Measurements from ENCODE around the gene GSTM1.
"Not testable (repeated sequence)": the region's sequence is repeated elsewhere in the genome, so short reads cannot be mapped to it uniquely, and the experiment has no call there.

Gene GSTM1

GRCh38 chr1:109704173-109704572 is 16.6 kb downstream of the GSTM1 start:
- FAIRE-seq = no peak

GRCh38 chr1:109705411-109705810 is 17.8 kb downstream of the GSTM1 start:
- no peak for FAIRE-seq

DNA sequence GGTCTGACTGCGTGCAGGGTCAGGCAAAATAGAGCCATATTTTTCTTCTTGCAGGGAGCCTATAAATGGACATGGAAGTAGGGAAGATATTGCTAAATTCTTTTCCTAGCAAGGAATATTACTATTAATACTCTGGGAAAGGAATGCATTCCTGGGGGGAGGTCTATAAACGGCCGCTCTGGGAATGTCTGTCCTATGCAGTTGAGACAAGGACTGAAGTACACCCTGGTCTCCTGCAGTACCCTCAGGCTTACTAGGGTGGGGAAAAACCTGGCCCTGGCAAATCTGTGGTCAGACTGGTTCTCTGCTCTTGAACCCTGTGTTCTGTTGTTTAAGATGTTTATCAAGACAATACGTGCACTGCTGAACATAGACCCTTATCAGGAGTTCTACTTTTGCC is 21.3 kb downstream of the GSTM1 start:
- FAIRE-seq = not testable (repeated sequence)

GRCh38 chr1:109709822-109710221 is 22.2 kb downstream of the GSTM1 start:
- not testable (repeated sequence) for FAIRE-seq

DNA sequence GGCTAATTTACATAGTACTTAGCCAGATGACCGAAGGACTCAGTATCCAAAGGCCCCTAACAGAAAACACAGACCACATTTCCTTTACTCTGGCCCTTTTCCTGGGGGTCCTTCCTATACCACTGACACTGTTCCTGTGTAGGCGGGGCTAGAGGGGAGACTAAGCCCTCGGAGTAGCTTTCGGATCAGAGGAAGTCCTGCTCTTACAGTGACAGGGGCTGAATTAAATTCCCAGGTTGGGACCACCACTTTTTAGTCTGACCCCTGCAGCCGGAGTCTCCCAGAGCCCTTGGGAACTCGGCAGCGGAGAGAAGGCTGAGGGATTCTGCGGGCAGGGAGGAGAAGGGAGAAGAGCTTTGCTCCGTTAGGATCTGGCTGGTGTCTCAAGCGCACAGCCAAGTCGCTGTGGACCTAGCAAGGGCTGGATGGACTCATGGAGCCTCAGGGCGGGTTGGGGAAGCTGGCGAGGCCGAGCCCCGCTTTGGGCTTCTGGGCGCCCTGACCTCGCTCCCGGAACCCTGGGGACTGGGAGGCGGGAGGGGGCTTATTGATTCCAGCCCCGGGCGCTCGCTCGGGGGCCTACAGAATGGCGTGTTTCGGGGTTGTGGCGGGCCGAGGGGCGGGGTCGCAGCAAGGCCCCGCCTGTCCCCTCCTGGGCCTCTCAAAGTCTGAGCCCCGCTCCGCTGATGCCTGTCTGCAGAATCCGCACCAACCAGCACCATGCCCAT is 24.1 kb downstream of the GSTM1 start, which contains the start of gene GSTM5:
GSTM5 (plus strand) TSS at position 659 of the 728 bp plus-strand sequence; CDS start at position 721, 62 bp downstream.
- not testable (repeated sequence) for FAIRE-seq

DNA sequence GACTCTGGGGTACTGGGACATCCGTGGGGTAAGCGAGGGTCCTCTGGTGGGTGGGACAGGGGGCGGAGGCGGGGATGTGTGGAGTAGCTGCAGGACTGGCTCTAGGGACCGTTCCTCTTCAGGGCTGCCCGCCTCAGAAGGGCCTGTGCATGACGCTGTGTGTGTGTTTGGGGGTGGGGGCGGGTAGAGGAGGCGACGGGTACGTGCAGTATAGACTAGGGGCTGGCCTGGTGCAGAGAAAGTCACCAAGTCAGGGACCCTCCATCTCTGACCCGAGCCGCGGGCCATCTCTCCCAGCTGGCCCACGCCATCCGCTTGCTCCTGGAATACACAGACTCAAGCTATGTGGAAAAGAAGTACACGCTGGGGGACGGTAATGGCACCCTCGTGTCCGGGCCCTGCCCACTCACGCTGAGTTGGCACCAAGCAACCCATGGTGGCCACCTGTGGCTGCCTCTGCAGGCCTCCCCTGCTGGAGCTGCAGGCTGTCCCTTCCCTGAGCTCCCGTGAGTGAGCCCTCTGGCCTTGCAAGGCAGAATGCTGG is 24.8 kb downstream of the GSTM1 start:
- FAIRE-seq = no peak

- no peak for FAIRE-seq
Observed at GRCh38 chr1:109713636-109714035, 26.0 kb downstream of the GSTM1 start.

DNA sequence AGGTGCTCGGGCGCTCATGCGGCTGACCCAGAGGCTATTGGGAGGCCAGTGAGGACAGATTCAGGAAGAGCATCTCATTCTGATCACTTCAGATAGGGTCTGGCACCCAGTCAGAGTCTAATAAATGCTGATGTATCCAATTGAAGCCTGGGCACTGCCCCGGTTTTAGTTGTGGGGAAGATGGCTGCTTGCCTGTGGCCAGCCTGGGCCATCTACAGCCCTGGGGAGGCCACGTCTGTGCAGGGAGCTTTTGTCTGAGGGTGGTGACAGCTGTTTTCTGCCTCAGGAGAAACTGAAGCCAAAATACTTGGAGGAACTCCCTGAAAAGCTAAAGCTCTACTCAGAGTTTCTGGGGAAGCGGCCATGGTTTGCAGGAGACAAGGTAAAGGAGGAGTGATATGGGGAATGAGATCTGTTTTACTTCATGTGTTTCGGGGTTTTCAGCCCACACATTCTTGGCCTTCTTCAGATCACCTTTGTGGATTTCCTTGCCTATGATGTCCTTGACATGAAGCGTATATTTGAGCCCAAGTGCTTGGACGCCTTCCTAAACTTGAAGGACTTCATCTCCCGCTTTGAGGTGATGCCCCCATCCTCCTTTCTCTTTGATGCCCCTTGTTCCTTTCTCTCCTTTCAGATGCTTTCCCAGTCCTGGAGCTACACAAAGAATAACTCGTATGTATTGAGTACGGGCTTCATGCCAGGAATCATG is 27.2 kb downstream of the GSTM1 start:
- FAIRE-seq = no peak

DNA sequence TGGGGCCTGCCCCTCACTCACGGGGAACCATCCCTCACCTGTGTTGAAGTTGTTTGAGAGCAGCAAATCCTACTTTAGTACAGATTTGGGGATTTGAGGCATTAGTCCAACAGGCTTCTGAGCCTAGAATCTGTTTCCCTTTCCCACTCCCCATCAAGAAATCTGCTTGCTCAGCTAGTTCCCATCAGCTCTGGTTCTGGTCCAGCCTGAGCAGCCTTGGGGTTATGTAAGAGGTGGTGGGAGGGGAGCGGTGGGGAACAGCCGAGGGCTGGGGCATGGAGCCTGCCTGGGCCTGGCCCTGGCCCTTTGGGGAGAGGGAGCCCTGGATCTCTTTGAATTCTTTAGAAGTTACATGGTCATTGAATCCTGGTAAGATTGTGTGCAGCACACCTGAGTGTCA is 28.5 kb downstream of the GSTM1 start:
- FAIRE-seq = no peak

- no peak for FAIRE-seq
Observed at GRCh38 chr1:109716570-109717090, 29.0 kb downstream of the GSTM1 start.

- FAIRE-seq = no peak
Observed at GRCh38 chr1:109717729-109718128, 30.1 kb downstream of the GSTM1 start.

- FAIRE-seq = no peak
Observed at GRCh38 chr1:109718495-109718894, 30.9 kb downstream of the GSTM1 start.

DNA sequence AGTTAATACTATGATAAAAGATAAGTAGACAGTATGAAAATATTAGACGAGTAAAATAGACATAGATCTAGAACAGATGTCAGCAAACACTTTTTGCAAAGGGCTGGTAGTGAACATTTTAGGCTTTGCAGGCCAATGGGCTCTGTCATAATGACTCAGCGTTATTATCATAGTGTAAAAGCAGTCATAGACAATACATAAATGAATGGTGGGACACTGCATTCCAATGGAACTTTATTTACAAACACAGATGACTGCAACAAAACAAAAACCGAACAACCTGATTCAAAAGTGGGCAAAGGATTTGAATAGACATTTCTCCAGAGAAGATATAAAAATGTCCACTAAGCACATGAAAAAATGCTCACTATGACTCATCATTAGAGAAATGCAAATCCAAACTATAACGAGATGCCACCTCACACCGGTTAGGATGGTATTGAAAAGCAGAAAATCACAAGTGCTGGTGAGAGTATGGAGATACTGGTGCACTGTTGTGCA is 31.8 kb downstream of the GSTM1 start:
- FAIRE-seq = no peak

- no peak for FAIRE-seq
Observed at GRCh38 chr1:109721042-109721441, 33.4 kb downstream of the GSTM1 start.

DNA sequence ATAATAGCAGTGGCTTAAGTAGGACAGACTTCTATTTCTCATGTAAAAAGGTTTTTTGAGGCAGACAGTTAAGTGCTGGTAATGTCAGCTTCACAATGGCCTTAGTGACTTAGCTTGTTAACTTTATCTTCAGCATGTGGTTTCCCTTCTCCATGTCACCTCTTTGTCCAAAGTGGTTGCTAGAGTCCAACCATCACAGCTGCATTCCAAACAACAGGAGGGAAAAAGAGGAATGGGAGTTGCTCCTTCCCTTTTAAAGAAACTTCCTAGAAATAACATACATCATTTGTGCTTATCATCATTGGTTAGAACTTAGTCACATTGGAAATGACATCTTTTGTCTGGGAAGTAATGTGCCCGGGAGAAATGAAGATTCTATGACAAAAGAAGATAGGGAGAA is 34.4 kb downstream of the GSTM1 start:
- FAIRE-seq = no peak

GRCh38 chr1:109722908-109723691 is 35.5 kb downstream of the GSTM1 start:
- no peak for FAIRE-seq

- FAIRE-seq = no peak
Observed at GRCh38 chr1:109724933-109725332, 37.3 kb downstream of the GSTM1 start.

DNA sequence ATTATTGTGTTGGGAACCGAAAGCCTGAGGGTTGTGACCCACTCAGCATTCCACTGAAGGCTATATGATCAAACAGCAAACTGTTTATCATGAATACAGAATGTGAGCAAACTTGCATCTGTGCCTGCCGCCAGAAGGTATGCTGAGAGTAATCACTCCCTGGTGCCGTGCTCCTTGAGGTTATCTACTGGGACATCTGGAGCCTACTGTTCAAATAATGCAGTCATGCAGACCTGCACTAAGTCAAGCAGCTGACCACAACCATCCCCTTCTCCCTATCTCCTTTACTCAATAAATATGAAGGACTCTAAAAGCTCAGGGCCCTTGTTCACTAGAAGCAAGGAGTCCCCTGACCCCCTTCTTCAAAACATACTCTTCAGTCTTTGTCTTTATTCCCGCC is 37.9 kb downstream of the GSTM1 start:
- no peak for FAIRE-seq

DNA sequence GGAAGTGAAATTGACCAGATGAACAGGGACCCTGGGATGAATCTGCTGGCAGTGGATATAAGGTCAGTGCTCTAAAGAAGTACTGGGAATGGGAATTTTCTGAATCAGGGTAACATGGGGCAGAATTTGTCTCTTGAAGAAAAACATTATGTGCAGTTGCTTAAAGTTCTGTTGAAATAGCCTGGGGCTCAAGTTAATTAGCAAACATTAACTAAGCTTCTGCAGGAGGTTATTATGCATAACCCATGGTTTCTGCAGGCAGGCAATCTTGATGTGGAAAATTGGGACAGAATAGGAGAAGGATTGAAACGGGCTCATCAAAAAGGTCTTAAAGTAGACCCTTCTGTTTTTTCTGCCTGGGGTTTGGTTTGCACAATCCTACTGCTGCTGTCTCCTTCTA is 38.4 kb downstream of the GSTM1 start:
- FAIRE-seq = no peak

DNA sequence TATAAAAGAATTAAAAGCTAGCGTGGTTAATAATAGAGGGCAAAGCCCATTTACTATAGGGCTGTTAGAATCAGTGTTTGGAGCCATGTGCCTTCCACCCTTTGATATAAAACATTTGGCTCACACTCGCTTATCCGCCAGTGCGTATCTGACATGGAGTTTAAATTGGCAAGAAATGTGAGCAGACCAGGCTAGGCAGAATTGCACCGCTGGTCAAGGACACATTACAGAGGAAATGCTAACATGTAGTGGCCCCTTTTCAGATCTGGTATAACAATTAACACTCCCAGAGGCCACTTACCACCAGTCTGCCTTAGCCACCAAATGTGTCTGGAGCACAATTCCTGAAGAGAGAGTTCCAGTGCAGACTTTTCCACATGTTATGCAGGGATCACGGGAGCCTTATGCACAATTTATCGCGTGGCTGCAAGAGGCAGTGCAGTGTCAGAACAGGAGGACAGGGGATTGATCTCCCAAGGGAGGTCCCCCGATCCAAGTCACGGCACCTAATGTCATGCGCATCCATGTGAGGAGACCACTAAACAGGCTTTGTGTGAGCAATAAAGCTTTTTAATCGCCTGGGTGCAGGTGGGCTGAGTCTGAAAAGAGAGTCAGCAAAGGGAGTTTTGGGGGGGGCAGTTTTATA is 39.2 kb downstream of the GSTM1 start:
- FAIRE-seq = no peak

DNA sequence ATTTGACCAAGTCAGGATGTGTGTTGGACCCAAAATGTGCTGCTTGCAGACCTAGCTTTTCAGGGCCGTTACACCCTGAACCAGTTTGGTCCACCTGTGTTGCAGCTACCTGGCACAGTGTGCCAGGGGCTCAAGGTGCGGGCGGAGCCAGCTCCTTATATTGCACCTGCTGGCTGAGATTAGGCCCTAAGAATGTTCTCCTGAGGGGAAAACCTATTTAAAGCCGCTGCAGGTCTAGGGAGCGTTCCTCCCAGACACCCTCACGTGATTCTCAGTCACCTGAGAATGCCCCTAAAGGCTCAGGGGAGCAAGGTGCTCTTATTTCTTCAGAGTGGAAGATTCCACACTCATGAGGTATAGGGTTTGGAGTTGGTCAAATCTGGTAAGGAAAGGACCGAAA is 41.3 kb downstream of the GSTM1 start:
- FAIRE-seq = no peak

DNA sequence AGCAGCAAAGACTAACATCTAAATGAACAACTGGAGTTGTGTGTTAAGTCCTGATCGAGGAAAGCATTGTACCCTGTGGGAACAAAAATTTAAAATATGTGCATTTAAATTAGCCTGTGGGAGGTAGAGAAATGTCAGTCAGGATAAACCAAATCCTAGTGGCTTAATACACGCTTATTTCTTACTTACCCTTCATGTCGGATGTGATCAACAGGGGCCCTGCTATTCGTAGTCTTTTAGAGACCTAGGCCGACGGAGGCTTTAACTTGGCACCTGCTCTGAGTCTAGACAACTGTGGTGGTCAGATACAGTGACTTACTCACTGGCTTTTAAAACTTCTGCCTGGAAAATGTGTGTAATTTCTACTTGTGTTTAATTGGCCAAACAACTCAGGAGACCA is 43.0 kb downstream of the GSTM1 start:
- FAIRE-seq = no peak

All from A204.1 (cell line).